Measurements from ENCODE around the gene PDGFB. TPM values are rescaled to one million over a fixed set of nuclear protein-coding genes. Genes with fewer than 3 reads are reported as not detected.

PDGFB gene
- total RNA-seq, 1 experiment from 2014 or later, result 13.1 TPM

DNA sequence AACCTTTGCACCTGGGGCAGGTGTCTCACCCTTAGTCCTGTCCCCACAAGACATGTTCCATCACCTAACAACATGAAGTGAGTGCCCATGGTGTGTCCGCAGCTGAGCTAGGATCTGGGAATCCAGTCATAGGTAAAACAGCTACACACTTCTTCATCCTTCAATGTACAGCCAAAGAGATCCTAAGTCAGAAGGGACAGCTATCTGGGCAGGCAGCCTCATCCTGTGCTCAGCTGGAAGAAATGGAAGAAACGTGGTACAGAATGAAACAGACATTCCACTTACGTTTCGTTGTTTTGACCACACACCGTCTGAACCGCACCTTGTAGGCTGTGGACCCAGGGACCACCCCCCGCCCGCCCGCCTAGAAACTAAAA is 30.8 kb downstream of the PDGFB start:
- no TSS peak for BruUV-seq (replicated peaks)
- peaks cover 46 to 55% of the 10 kb centered on the region in 2 experiments for H3K4me1 ChIP-seq (ENCODE audit: control insufficient read depth in 1 of 2, insufficient read depth in 2 of 2, low read length in 2 of 2)

More for the DNA sequence above, 30.8 kb downstream of the PDGFB start:
- no peaks in the 10 kb centered on the region for H3K79me2 ChIP-seq (ENCODE audit: insufficient read depth, low read length)
- ChIA-PET CTCF (interaction anchor here (1.5 to 2.5 kb wide), 3 partner anchors 8 to 43 kb away, joined by 8 to 13 read pairs (median 8); no protein-coding TSS in a partner anchor), POLR2A (interaction anchor here (0.6 to 2.6 kb wide), 8 partner anchors 8 to 1370 kb away, joined by 3 to 10 read pairs (median 6); partner anchors contain the start of genes PDGFB and RPL3), RAD21 (ENCODE audit: low non-redundant PET in 1 of 2, low total read pairs in 2 of 2, uncharacterized antibody in 2 of 2, unreplicated experiment in 2 of 2) (interaction anchor here (1.5 to 2.1 kb wide), 3 partner anchors 26 to 78 kb away, joined by 4 read pairs; no protein-coding TSS in a partner anchor)
- no peaks in the 10 kb centered on the region for H3K9me2 ChIP-seq (ENCODE audit: insufficient read depth)
- H3K9me3 ChIP-seq (ENCODE audit: control insufficient read depth in 1 of 2, insufficient read depth in 1 of 2, low read depth in 1 of 2, low read length in 2 of 2), result no peaks in the 10 kb centered on the region
- intact Hi-C loops (cut with micrococcal nuclease), result no loop called here
- TF ChIP-seq, protein P1, sequence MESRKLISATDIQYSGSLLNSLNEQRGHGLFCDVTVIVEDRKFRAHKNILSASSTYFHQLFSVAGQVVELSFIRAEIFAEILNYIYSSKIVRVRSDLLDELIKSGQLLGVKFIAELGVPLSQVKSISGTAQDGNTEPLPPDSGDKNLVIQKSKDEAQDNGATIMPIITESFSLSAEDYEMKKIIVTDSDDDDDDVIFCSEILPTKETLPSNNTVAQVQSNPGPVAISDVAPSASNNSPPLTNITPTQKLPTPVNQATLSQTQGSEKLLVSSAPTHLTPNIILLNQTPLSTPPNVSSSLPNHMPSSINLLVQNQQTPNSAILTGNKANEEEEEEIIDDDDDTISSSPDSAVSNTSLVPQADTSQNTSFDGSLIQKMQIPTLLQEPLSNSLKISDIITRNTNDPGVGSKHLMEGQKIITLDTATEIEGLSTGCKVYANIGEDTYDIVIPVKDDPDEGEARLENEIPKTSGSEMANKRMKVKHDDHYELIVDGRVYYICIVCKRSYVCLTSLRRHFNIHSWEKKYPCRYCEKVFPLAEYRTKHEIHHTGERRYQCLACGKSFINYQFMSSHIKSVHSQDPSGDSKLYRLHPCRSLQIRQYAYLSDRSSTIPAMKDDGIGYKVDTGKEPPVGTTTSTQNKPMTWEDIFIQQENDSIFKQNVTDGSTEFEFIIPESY (IDR thresholded peaks at IDR 0.05; ENCODE audit: extremely low read depth, insufficient replicate concordance, low read length), result no peak
- no peak for TF ChIP-seq RAD21 (IDR thresholded peaks at IDR 0.05; ENCODE audit: low read depth)
- TF ChIP-seq TCF7L2 (IDR thresholded peaks at IDR 0.05; ENCODE audit: borderline replicate concordance, extremely low read depth, insufficient read depth, insufficient read length), result no peak
- no peak for TF ChIP-seq FOSL1 (IDR thresholded peaks at IDR 0.05; ENCODE audit: low read depth)
- no peak for TF ChIP-seq CEBPB (IDR thresholded peaks at IDR 0.05; ENCODE audit: low read depth)
- TF ChIP-seq JUND (IDR thresholded peaks at IDR 0.05), result no peak
- no peak for TF ChIP-seq POLR2A (IDR thresholded peaks at IDR 0.05; ENCODE audit: borderline replicate concordance, extremely low read depth, insufficient read depth, insufficient read length)
- TF ChIP-seq, protein P2, sequence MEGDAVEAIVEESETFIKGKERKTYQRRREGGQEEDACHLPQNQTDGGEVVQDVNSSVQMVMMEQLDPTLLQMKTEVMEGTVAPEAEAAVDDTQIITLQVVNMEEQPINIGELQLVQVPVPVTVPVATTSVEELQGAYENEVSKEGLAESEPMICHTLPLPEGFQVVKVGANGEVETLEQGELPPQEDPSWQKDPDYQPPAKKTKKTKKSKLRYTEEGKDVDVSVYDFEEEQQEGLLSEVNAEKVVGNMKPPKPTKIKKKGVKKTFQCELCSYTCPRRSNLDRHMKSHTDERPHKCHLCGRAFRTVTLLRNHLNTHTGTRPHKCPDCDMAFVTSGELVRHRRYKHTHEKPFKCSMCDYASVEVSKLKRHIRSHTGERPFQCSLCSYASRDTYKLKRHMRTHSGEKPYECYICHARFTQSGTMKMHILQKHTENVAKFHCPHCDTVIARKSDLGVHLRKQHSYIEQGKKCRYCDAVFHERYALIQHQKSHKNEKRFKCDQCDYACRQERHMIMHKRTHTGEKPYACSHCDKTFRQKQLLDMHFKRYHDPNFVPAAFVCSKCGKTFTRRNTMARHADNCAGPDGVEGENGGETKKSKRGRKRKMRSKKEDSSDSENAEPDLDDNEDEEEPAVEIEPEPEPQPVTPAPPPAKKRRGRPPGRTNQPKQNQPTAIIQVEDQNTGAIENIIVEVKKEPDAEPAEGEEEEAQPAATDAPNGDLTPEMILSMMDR (IDR thresholded peaks at IDR 0.05 in 2 of 3, conservative IDR thresholded peaks at IDR 0.05 in 1 of 3; ENCODE audit: borderline replicate concordance in 1 of 3, insufficient read depth in 1 of 3, low read depth in 2 of 3, low read length in 2 of 3), result no peak
- TF ChIP-seq, protein P3, sequence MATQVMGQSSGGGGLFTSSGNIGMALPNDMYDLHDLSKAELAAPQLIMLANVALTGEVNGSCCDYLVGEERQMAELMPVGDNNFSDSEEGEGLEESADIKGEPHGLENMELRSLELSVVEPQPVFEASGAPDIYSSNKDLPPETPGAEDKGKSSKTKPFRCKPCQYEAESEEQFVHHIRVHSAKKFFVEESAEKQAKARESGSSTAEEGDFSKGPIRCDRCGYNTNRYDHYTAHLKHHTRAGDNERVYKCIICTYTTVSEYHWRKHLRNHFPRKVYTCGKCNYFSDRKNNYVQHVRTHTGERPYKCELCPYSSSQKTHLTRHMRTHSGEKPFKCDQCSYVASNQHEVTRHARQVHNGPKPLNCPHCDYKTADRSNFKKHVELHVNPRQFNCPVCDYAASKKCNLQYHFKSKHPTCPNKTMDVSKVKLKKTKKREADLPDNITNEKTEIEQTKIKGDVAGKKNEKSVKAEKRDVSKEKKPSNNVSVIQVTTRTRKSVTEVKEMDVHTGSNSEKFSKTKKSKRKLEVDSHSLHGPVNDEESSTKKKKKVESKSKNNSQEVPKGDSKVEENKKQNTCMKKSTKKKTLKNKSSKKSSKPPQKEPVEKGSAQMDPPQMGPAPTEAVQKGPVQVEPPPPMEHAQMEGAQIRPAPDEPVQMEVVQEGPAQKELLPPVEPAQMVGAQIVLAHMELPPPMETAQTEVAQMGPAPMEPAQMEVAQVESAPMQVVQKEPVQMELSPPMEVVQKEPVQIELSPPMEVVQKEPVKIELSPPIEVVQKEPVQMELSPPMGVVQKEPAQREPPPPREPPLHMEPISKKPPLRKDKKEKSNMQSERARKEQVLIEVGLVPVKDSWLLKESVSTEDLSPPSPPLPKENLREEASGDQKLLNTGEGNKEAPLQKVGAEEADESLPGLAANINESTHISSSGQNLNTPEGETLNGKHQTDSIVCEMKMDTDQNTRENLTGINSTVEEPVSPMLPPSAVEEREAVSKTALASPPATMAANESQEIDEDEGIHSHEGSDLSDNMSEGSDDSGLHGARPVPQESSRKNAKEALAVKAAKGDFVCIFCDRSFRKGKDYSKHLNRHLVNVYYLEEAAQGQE (IDR thresholded peaks at IDR 0.05; ENCODE audit: low read depth), result no peak
- TF ChIP-seq SRF (IDR thresholded peaks at IDR 0.05; ENCODE audit: low read depth), result no peak
- no peak for TF ChIP-seq EGR1 (IDR thresholded peaks at IDR 0.05; ENCODE audit: low read depth)
- H3K27me3 ChIP-seq (ENCODE audit: insufficient read depth, low read length), result no peaks in the 10 kb centered on the region
- peak overlapping the region; percentile 79 for H3K4me2 ChIP-seq (ENCODE audit: low read length)
- peak; percentile 12 for ATAC-seq
- H3K9ac ChIP-seq (ENCODE audit: low read length), result peak overlapping the region; percentile 34
- peak overlapping the region; percentile 58 for H3K27ac ChIP-seq (ENCODE audit: low read depth, low read length)
- H2AFZ ChIP-seq (ENCODE audit: low read depth, low read length, poor library complexity, severe bottlenecking), result no peak overlapping the region
- H3K36me3 ChIP-seq (ENCODE audit: control insufficient read depth in 1 of 2, insufficient read depth in 2 of 2, low read length in 2 of 2), result no peaks in the 10 kb centered on the region
- peak overlapping the region in 1 of 2 experiments; percentile 42; a peak in 2 of 4 replicates for H3K4me3 ChIP-seq (replicated peaks in 1 of 2; ENCODE audit: low read depth in 1 of 2, low read length in 2 of 2)
- DNase-seq (ENCODE audit: low read depth, low spot score), result no peak
- H4K20me1 ChIP-seq (ENCODE audit: insufficient read depth), result no peaks in the 10 kb centered on the region

All from HCT116 (cell line).